NCI-H2107 (cell line): ENCODE results near the gene CEP164.

Experiments
- DNase-seq: peaks from one replicate; lab custom pipeline; 2025; lab: John Stamatoyannopoulos, UW

Gene CEP164

DNA sequence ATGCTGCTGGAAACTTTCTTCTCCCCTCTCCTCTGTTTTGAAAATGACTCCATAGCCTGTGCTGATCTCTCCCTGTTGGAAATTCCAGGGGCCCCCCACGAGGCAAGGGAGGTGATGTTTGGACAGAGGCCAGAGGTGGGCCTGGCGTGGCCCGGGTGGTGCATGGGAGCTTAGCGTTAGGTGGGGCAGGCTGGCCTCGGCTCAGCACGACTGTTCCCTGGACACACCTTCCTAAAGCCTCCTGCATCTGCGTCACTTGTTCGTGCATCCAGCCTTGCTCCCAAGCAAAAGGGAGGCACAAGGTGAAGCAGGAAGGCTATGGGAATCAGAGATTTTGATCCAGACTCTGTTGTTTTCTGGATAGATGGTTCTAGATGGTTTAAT is 135.2 kb downstream of the CEP164 start:
- no peak for DNase-seq
